SIG-M5 treated with dmso at 0.1 percent for 504 hours (cell line): ENCODE measurements around the gene HOXA5.

ENCODE experiments used
- DNase-seq: peaks from one replicate; lab custom pipeline; 2025; ENCODE audit not compliant: unreplicated experiment; lab: John Stamatoyannopoulos, UW

HOXA5 gene

GRCh38 chr7:27137640-27138315, 5.7 kb downstream of the HOXA5 start:
- DNase-seq: no peak

- DNase-seq: no peak
These were observed 9.1 kb downstream of the HOXA5 start for GRCh38 chr7:27134392-27134791.

- no peak for DNase-seq
These were observed 9.9 kb downstream of the HOXA5 start for GRCh38 chr7:27133409-27134231.

GRCh38 chr7:27132978-27133377, 10.5 kb downstream of the HOXA5 start:
- DNase-seq: no peak

- no peak for DNase-seq
These were observed 11.3 kb downstream of the HOXA5 start for GRCh38 chr7:27132214-27132613.

GRCh38 chr7:27131390-27131819, 12.1 kb downstream of the HOXA5 start:
- DNase-seq: no peak

- no peak for DNase-seq
These were observed 12.7 kb downstream of the HOXA5 start, which contains the start of gene HOXA4 for GRCh38 chr7:27130540-27131389. Gene HOXA4, minus strand, starts transcription at chr7:27130757. Its CDS starts 24 bp downstream, at chr7:27130733.

- no peak for DNase-seq
These were observed 13.5 kb downstream of the HOXA5 start for GRCh38 chr7:27129729-27130539.

- DNase-seq: no peak
These were observed 14.4 kb downstream of the HOXA5 start for GRCh38 chr7:27128776-27129728.

GRCh38 chr7:27128034-27128433, 15.4 kb downstream of the HOXA5 start:
- DNase-seq: no peak

- DNase-seq: no peak
These were observed 16.7 kb downstream of the HOXA5 start for GRCh38 chr7:27126596-27127327.

- no peak for DNase-seq
These were observed 17.5 kb downstream of the HOXA5 start for GRCh38 chr7:27125986-27126394.

- DNase-seq: no peak
These were observed 18.4 kb downstream of the HOXA5 start for GRCh38 chr7:27124902-27125689.

GRCh38 chr7:27124096-27124901, 19.2 kb downstream of the HOXA5 start:
- DNase-seq: no peak

GRCh38 chr7:27123477-27124053, 19.9 kb downstream of the HOXA5 start:
- DNase-seq: no peak

- no peak for DNase-seq
These were observed 20.4 kb downstream of the HOXA5 start for GRCh38 chr7:27123007-27123476.
